WTC11 (cell line): ENCODE measurements around the gene TMEM238. TPM values are rescaled to one million over a fixed set of nuclear protein-coding genes. Genes with fewer than 3 reads are reported as not detected.

Experiments used
- ATAC-seq: fragments of 200-7000 bp; cut with Tn5 transposase; 2 replicates; pipeline ENCODE4 v1.10.0; 2021; ENCODE audit warnings: mild to moderate bottlenecking, moderate library complexity
- Bru-seq: library from RNA; stranded (reverse); fragments of 400-500 nt; gene quantifications from one replicate; lab custom pipeline; 2021; lab: Mats Ljungman, UMichigan
- CTCF ChIA-PET: fragments of 300-600 bp; sonication (Branson Sonifier 250); formaldehyde crosslinking; loops from one replicate; lab custom pipeline; 2021; ENCODE audit warnings: antibody characterized with exemption; lab: Charles Lee
- POLR2A ChIA-PET: fragments of 350-600 bp; sonication (Branson Sonifier 250); formaldehyde crosslinking; loops from one replicate; lab custom pipeline; 2021; ENCODE audit warnings: antibody characterized with exemption; lab: Charles Lee
- DNase-seq: peaks from one replicate; pipeline ENCODE4 v3.0.0; 2021; ENCODE audit warnings: low spot score
- H3K27ac Mint-ChIP-seq: 2 replicates; pipeline ENCODE4 v1.8.0; 2021; ENCODE audit warnings: mixed read lengths
- H3K27me3 Mint-ChIP-seq: 2 replicates; pipeline ENCODE4 v1.8.0; 2021; ENCODE audit warnings: low read depth, mild to moderate bottlenecking, moderate library complexity, mixed read lengths
- H3K36me3 Mint-ChIP-seq: 2 replicates; pipeline ENCODE4 v1.8.0; 2021; ENCODE audit warnings: mixed read lengths
- H3K4me1 Mint-ChIP-seq: 2 replicates; pipeline ENCODE4 v1.8.0; 2022; ENCODE audit warnings: mixed read lengths
- H3K4me3 Mint-ChIP-seq: 2 replicates; pipeline ENCODE4 v1.8.0; 2021; ENCODE audit warnings: mild to moderate bottlenecking, moderate library complexity, mixed read lengths
- H3K9me3 Mint-ChIP-seq: 2 replicates; pipeline ENCODE4 v1.8.0; 2021; ENCODE audit warnings: mixed read lengths
- ATF2 ChIP-seq: sonication (generic); formaldehyde crosslinking; IDR thresholded peaks from 2 replicates; pipeline ENCODE4 v1.8.1; 2022; ENCODE audit warnings: low read depth, missing genetic modification reagents, borderline replicate concordance
- ATF6 ChIP-seq: sonication (generic); formaldehyde crosslinking; IDR thresholded peaks from 2 replicates; pipeline ENCODE4 v1.8.1; 2023; ENCODE audit warnings: mild to moderate bottlenecking, missing genetic modification reagents
- ESRRA ChIP-seq: sonication (generic); formaldehyde crosslinking; IDR thresholded peaks from 2 replicates; pipeline ENCODE4 v1.8.1; 2022; ENCODE audit warnings: mild to moderate bottlenecking, missing genetic modification reagents, borderline replicate concordance
- FOXJ3 ChIP-seq: sonication (generic); formaldehyde crosslinking; IDR thresholded peaks from 2 replicates; pipeline ENCODE4 v1.9.0; 2021; ENCODE audit warnings: missing genetic modification reagents, mild to moderate bottlenecking, borderline replicate concordance
- GTF2I ChIP-seq: fragments of 250-450 bp; sonication (Bioruptor Pico); conservative IDR thresholded peaks from 2 replicates; pipeline ENCODE4 v1.4.0; 2021; ENCODE audit warnings: mild to moderate bottlenecking
- HMGA2 ChIP-seq: fragments of 250-450 bp; sonication (Bioruptor Pico); IDR thresholded peaks from 2 replicates; pipeline ENCODE4 v1.4.0; 2021; ENCODE audit warnings: mild to moderate bottlenecking, moderate library complexity
- JAZF1 ChIP-seq: fragments of 250-450 bp; sonication (Bioruptor Pico); IDR thresholded peaks from 2 replicates; pipeline ENCODE4 v1.9.0; 2021; ENCODE audit warnings: moderate library complexity, mild to moderate bottlenecking, inconsistent platforms
- JUN ChIP-seq: sonication (generic); formaldehyde crosslinking; IDR thresholded peaks from 2 replicates; pipeline ENCODE4 v1.8.0; 2023; ENCODE audit warnings: mild to moderate bottlenecking, missing genetic modification reagents
- MAX ChIP-seq: sonication (generic); formaldehyde crosslinking; IDR thresholded peaks from 2 replicates; pipeline ENCODE4 v1.8.0; 2022; ENCODE audit warnings: mild to moderate bottlenecking, missing genetic modification reagents
- MYBL2 ChIP-seq: sonication (generic); formaldehyde crosslinking; IDR thresholded peaks from 2 replicates; pipeline ENCODE4 v1.8.1; 2023; ENCODE audit warnings: mild to moderate bottlenecking, moderate library complexity, missing genetic modification reagents
- PRRX2 ChIP-seq: fragments of 250-450 bp; sonication (Bioruptor Pico); IDR thresholded peaks from 2 replicates; pipeline ENCODE4 v1.8.0; 2021; ENCODE audit warnings: mild to moderate bottlenecking
- SMAD4 ChIP-seq: sonication (generic); formaldehyde crosslinking; IDR thresholded peaks from 2 replicates; pipeline ENCODE4 v1.8.0; 2022; ENCODE audit warnings: mild to moderate bottlenecking, missing genetic modification reagents
- TEAD1 ChIP-seq: sonication (generic); formaldehyde crosslinking; IDR thresholded peaks from 2 replicates; pipeline ENCODE4 v1.8.0; 2022; ENCODE audit warnings: mild to moderate bottlenecking, missing genetic modification reagents
- ZMAT4 ChIP-seq: fragments of 250-450 bp; sonication (Bioruptor Pico); IDR thresholded peaks from 2 replicates; pipeline ENCODE4 v1.9.0; 2021; ENCODE audit warnings: mild to moderate bottlenecking
- ZNF219 ChIP-seq: sonication (generic); formaldehyde crosslinking; IDR thresholded peaks from 2 replicates; pipeline ENCODE4 v1.8.0; 2023; ENCODE audit warnings: missing genetic modification reagents, mild to moderate bottlenecking, borderline replicate concordance
- ZNF263 ChIP-seq: sonication (generic); formaldehyde crosslinking; IDR thresholded peaks from 2 replicates; pipeline ENCODE4 v1.8.1; 2022; ENCODE audit warnings: low read depth, mild to moderate bottlenecking, moderate library complexity, missing genetic modification reagents
- ZNF317 ChIP-seq: sonication (generic); formaldehyde crosslinking; IDR thresholded peaks from 2 replicates; pipeline ENCODE4 v1.8.1; 2023; ENCODE audit warnings: low read depth, mild to moderate bottlenecking, moderate library complexity, missing genetic modification reagents, borderline replicate concordance
- ZNF396 ChIP-seq: fragments of 250-450 bp; sonication (Bioruptor Pico); IDR thresholded peaks from 2 replicates; pipeline ENCODE4 v1.8.0; 2021; ENCODE audit warnings: mild to moderate bottlenecking, moderate library complexity, borderline replicate concordance
- ZNF423 ChIP-seq: fragments of 250-450 bp; sonication (Bioruptor Pico); IDR thresholded peaks from 2 replicates; pipeline ENCODE4 v2.1.2; 2022; ENCODE audit warnings: mild to moderate bottlenecking, moderate library complexity
- ZNF532 ChIP-seq: fragments of 250-450 bp; sonication (Bioruptor Pico); IDR thresholded peaks from 2 replicates; pipeline ENCODE4 v1.9.0; 2021; ENCODE audit warnings: mild to moderate bottlenecking, borderline replicate concordance
- ZNF671 ChIP-seq: fragments of 250-450 bp; sonication (Bioruptor Pico); IDR thresholded peaks from 2 replicates; pipeline ENCODE4 v1.8.0; 2021; ENCODE audit warnings: mild to moderate bottlenecking
- long read RNA-seq, 3 experiments: library from RNA in 1 of 3; library from capped mRNA in 1 of 3; library from polyadenylated mRNA in 1 of 3; unstranded in 2 of 3; stranded (forward) in 1 of 3; transcript quantifications; one replicate each; pipeline ENCODE4 v2.0.0, GENCODE V29; 2021
- total RNA-seq: library from RNA; stranded (reverse); gene quantifications from 3 replicates; pipeline ENCODE4 v1.2.3, GENCODE V29; 2021

The TMEM238 gene
- total RNA-seq (5.8 to 8.3 TPM (median 6.5 TPM) in 3 replicates), Bru-seq, nascent RNA (percentile 49 among the genes with signal in this experiment)
- long read RNA-seq, experiment 1, transcript TMEM238-201 (2 exons, 1,000 nt), result major isoform, 18 of 18 reads
- long read RNA-seq, experiment 1, partial matches to known transcripts, result 0 of 18 reads
- long read RNA-seq, experiment 1, other reads (novel, unspliced or antisense), result 0 of 18 reads
- long read RNA-seq, experiment 2, transcript TMEM238-201 (2 exons, 1,000 nt), result major isoform, 16 of 16 reads
- long read RNA-seq, experiment 2, partial matches to known transcripts, result 0 of 16 reads
- long read RNA-seq, experiment 2, other reads (novel, unspliced or antisense), result 0 of 16 reads
- long read RNA-seq, experiment 3, result 0 reads

- no peak for DNase-seq
- ChIA-PET CTCF (interaction anchor here (0.6 to 3.0 kb wide), 27 partner anchors 9 to 769 kb away, joined by 3 to 26 read pairs (median 5); partner anchors contain the start of genes DNAAF3, HSPBP1, IL11 and KMT5C), POLR2A (interaction anchor here (0.6 to 2.2 kb wide), 15 partner anchors 9 to 272 kb away, joined by 3 to 21 read pairs (median 3); partner anchors contain the start of genes IL11, KMT5C and UBE2S)
- no peak; the same call in 1 of the 2 replicates for ATAC-seq
- TF ChIP-seq ZNF423 (peak; percentile 36; the same call in 1 of the 2 replicates), ESRRA (CRISPR knock-in tag) (no peak), HMGA2 (no peak), ZNF317 (CRISPR knock-in tag) (no peak)
- Mint-ChIP-seq H3K4me3 (peak within 1 kb of the TSS; percentile 100), H3K36me3 (peaks cover 35% of the 10 kb centered on the region), H3K27me3 (peaks cover 30% of the 10 kb centered on the region), H3K4me1 (peaks cover 36% of the 10 kb centered on the region), H3K9me3 (no peaks in the 10 kb centered on the region), H3K27ac (peak within 1 kb of the TSS; percentile 99)
These were observed at the start of gene TMEM238 for GRCh38 chr19:55384131-55384919. Gene TMEM238 (minus strand): TSS chr19:55384292. CDS start chr19:55384259, 33 bp downstream.

- H3K4me1 Mint-ChIP-seq, result peaks cover 5% of the 10 kb centered on the region; the same call in 1 of the 2 replicates
- H3K36me3 Mint-ChIP-seq, result no peaks in the 10 kb centered on the region; the same call in 1 of the 2 replicates
- ChIA-PET POLR2A (no interaction called here), CTCF (no interaction called here)
- no peak overlapping the region for H3K4me3 Mint-ChIP-seq
- H3K9me3 Mint-ChIP-seq, result peaks cover 22% of the 10 kb centered on the region
- TF ChIP-seq PRRX2 (CRISPR knock-in tag) (no peak), MYBL2 (CRISPR knock-in tag) (no peak), ZMAT4 (CRISPR knock-in tag) (no peak), ZNF263 (CRISPR knock-in tag) (no peak), ATF6 (no peak), JUN (CRISPR knock-in tag) (no peak), ZNF671 (no peak), GTF2I (CRISPR knock-in tag) (no peak)
- no peak overlapping the region for H3K27ac Mint-ChIP-seq
- ATAC-seq (no peak), DNase-seq (no peak)
- peaks cover 33% of the 10 kb centered on the region for H3K27me3 Mint-ChIP-seq
These were observed 49.2 kb upstream of the TMEM238 start for GRCh38 chr19:55433292-55433691.

- H3K36me3 Mint-ChIP-seq, result no peaks in the 10 kb centered on the region; the same call in 1 of the 2 replicates
- ATAC-seq (no peak), DNase-seq (no peak)
- ChIA-PET POLR2A (no interaction called here), CTCF (no interaction called here)
- no peak overlapping the region for H3K4me3 Mint-ChIP-seq
- 0 out of 2 replicates have a peak, but pooled peaks cover 5% of the 10 kb centered on the region for H3K4me1 Mint-ChIP-seq
- peaks cover 32% of the 10 kb centered on the region for H3K27me3 Mint-ChIP-seq
- H3K9me3 Mint-ChIP-seq, result peaks cover 22% of the 10 kb centered on the region
- H3K27ac Mint-ChIP-seq, result no peak overlapping the region
- no peak for TF ChIP-seq ATF2 (CRISPR knock-in tag)
- TF ChIP-seq ZNF532 (CRISPR knock-in tag), result no peak
- TF ChIP-seq SMAD4 (CRISPR knock-in tag), result no peak
- TF ChIP-seq TEAD1 (CRISPR knock-in tag), result no peak
- TF ChIP-seq MAX, result no peak
- TF ChIP-seq MYBL2 (CRISPR knock-in tag), result no peak
- TF ChIP-seq ZNF396 (CRISPR knock-in tag), result no peak
- no peak for TF ChIP-seq FOXJ3 (CRISPR knock-in tag)
- TF ChIP-seq JAZF1 (CRISPR knock-in tag), result no peak
- TF ChIP-seq ZNF219 (CRISPR knock-in tag), result no peak
These were observed 48.3 kb upstream of the TMEM238 start for GRCh38 chr19:55432241-55432959.
